T-helper 17 cell (primary cell): ENCODE data around the gene NLRP2B. TPM values are rescaled to one million over a fixed set of nuclear protein-coding genes. Genes with fewer than 3 reads are reported as not detected.
"Not testable (repeated sequence)": the region's sequence is repeated elsewhere in the genome, so short reads cannot be mapped to it uniquely, and the experiment has no call there.

Experiments
- ATAC-seq: fragments of 150-1000 bp; cut with Tn5 transposase; 2 replicates; pipeline ENCODE4 v1.10.0; 2021; ENCODE audit warnings: mild to moderate bottlenecking, moderate library complexity
- DNase-seq, 3 donors: peaks; one replicate each; pipeline versions ENCODE4 v3.0.0 to v3.0.0-alpha.2; 2020 to 2021
- H3K9me3 ChIP-seq: one replicate; pipeline ENCODE4 v1.7.0; 2013; ENCODE audit warnings: low read length, mild to moderate bottlenecking; ENCODE audit not compliant: control insufficient read depth, poor library complexity, severe bottlenecking
- H3K27ac Mint-ChIP-seq: one replicate; pipeline ENCODE4 v1.8.0; 2022; ENCODE audit warnings: mild to moderate bottlenecking, moderate library complexity, mixed read lengths
- H3K27me3 Mint-ChIP-seq: one replicate; pipeline ENCODE4 v1.8.0; 2022; ENCODE audit warnings: mixed read lengths
- H3K36me3 Mint-ChIP-seq: one replicate; pipeline ENCODE4 v1.8.0; 2022; ENCODE audit warnings: low read depth, mixed read lengths
- H3K4me1 Mint-ChIP-seq: one replicate; pipeline ENCODE4 v1.8.0; 2022; ENCODE audit warnings: mild to moderate bottlenecking, mixed read lengths
- H3K4me3 Mint-ChIP-seq: one replicate; pipeline ENCODE4 v1.8.0; 2022; ENCODE audit warnings: mild to moderate bottlenecking, moderate library complexity, mixed read lengths
- total RNA-seq, 4 donors: library from RNA in 2 of 4; stranded (reverse) in 2 of 4; gene quantifications; one replicate each; pipeline ENCODE4 v1.2.3 and lab custom pipeline; 2022 to 2026

Gene NLRP2B
- total RNA-seq, 2 donors from 2014 or later: not detected

GRCh38 chrX:57643698-57644097 lies 36.4 kb downstream of the NLRP2B start:
- H3K27ac Mint-ChIP-seq: no peak overlapping the region
- H3K36me3 Mint-ChIP-seq: no peaks in the 10 kb centered on the region
- no peaks in the 10 kb centered on the region for H3K27me3 Mint-ChIP-seq
- no peaks in the 10 kb centered on the region for H3K4me1 Mint-ChIP-seq
- H3K9me3 ChIP-seq: no peaks in the 10 kb centered on the region
- ATAC-seq: no peak
- DNase-seq: no peak
- no peak overlapping the region for H3K4me3 Mint-ChIP-seq

- no peaks in the 10 kb centered on the region for H3K9me3 ChIP-seq
- no peaks in the 10 kb centered on the region for H3K27me3 Mint-ChIP-seq
- H3K4me3 Mint-ChIP-seq: no peak overlapping the region
- no peak for ATAC-seq
- no peak overlapping the region for H3K27ac Mint-ChIP-seq
- no peaks in the 10 kb centered on the region for H3K36me3 Mint-ChIP-seq
- DNase-seq: no peak
- H3K4me1 Mint-ChIP-seq: no peaks in the 10 kb centered on the region
Measured at GRCh38 chrX:57641338-57641737, 38.7 kb downstream of the NLRP2B start.

- DNase-seq (no peak), ATAC-seq (no peak)
- no peak overlapping the region for H3K27ac Mint-ChIP-seq
- H3K4me1 Mint-ChIP-seq: no peaks in the 10 kb centered on the region
- H3K4me3 Mint-ChIP-seq: no peak overlapping the region
- no peaks in the 10 kb centered on the region for H3K36me3 Mint-ChIP-seq
- H3K27me3 Mint-ChIP-seq: no peaks in the 10 kb centered on the region
- H3K9me3 ChIP-seq: no peaks in the 10 kb centered on the region
Measured at GRCh38 chrX:57640674-57641016, 39.4 kb downstream of the NLRP2B start.

GRCh38 chrX:57629438-57629837 lies 50.6 kb downstream of the NLRP2B start:
- DNase-seq, H3K36me3 Mint-ChIP-seq, H3K27ac Mint-ChIP-seq, H3K4me3 Mint-ChIP-seq, H3K27me3 Mint-ChIP-seq, H3K9me3 ChIP-seq, H3K4me1 Mint-ChIP-seq, ATAC-seq: not testable (repeated sequence)

Other genes with a start within 250 kb of the NLRP2B start
- gene ZXDB, start 88.2 kb downstream of the NLRP2B start, total RNA-seq: 10 to 100 TPM; 19.9 to 21.2 TPM
- gene ZXDA, start 230.2 kb upstream of the NLRP2B start, total RNA-seq: 10 to 100 TPM; 16.9 to 19.2 TPM